H54 (cell line): ENCODE data around the gene NR4A1.

ENCODE experiments used
- DNase-seq: peaks from one replicate; pipeline ENCODE4 v3.0.0; 2011; ENCODE audit warnings: low spot score, mixed read lengths; ENCODE audit not compliant: insufficient read length
- FAIRE-seq: peaks from 3 replicates; lab custom pipeline; 2011; peaks lifted over from hg19 to GRCh38; lab: Jason Lieb, UNC
- POLR2A ChIP-seq: IDR thresholded peaks from 2 replicates; pipeline ENCODE4 v1.6.1; 2011; ENCODE audit warnings: low read depth, mild to moderate bottlenecking, low read length

The NR4A1 gene

GRCh38 chr12:52054833-52055730, 3.8 kb downstream of the NR4A1 start:
- TF ChIP-seq POLR2A: no peak
- DNase-seq: no peak
- FAIRE-seq: no peak

GRCh38 chr12:52055731-52056711, 4.8 kb downstream of the NR4A1 start:
- FAIRE-seq: no peak
- DNase-seq: no peak
- no peak for TF ChIP-seq POLR2A

- FAIRE-seq (no peak), DNase-seq (no peak)
- TF ChIP-seq POLR2A: no peak
These were observed 5.8 kb downstream of the NR4A1 start for GRCh38 chr12:52056801-52057637.

GRCh38 chr12:52057638-52058576, 6.7 kb downstream of the NR4A1 start:
- no peak for TF ChIP-seq POLR2A
- FAIRE-seq (no peak), DNase-seq (no peak)

- TF ChIP-seq POLR2A: no peak
- DNase-seq (no peak), FAIRE-seq (no peak)
These were observed 7.6 kb downstream of the NR4A1 start for GRCh38 chr12:52058631-52059361.

- no peak for TF ChIP-seq POLR2A
- DNase-seq (no peak), FAIRE-seq (no peak)
These were observed 8.6 kb downstream of the NR4A1 start for GRCh38 chr12:52059582-52060497.

- no peak for TF ChIP-seq POLR2A
- DNase-seq (no peak), FAIRE-seq (no peak)
These were observed 9.4 kb downstream of the NR4A1 start for GRCh38 chr12:52060498-52061177.

- no peak for TF ChIP-seq POLR2A
- FAIRE-seq: no peak
- no peak for DNase-seq
These were observed 10.4 kb downstream of the NR4A1 start for GRCh38 chr12:52061470-52062166.

GRCh38 chr12:52062167-52063081, 11.2 kb downstream of the NR4A1 start:
- FAIRE-seq: no peak
- no peak for TF ChIP-seq POLR2A
- DNase-seq: no peak
